ENCODE measurements around the gene ALMS1.

- TF ChIP-seq CTCF (IDR thresholded peaks at IDR 0.05) (no peak), POLR2A (IDR thresholded peaks at IDR 0.05) (no peak)
Measured at GRCh38 chr2:73448856-73449255, 63.2 kb downstream of the ALMS1 start.

Measured in adrenal gland (tissue), 5 donors.